Fibroblast of skin of left quadriceps (primary cell): Measurements from ENCODE around the gene AATK.
"Not testable (repeated sequence)": the region's sequence is repeated elsewhere in the genome, so short reads cannot be mapped to it uniquely, and the experiment has no call there.

Experiments
- DNase-seq, 2 experiments: peaks; one replicate each; pipeline ENCODE4 v3.0.0-alpha.2; 2013; ENCODE audit warnings: low read depth in 2 of 2

Gene AATK

DNA sequence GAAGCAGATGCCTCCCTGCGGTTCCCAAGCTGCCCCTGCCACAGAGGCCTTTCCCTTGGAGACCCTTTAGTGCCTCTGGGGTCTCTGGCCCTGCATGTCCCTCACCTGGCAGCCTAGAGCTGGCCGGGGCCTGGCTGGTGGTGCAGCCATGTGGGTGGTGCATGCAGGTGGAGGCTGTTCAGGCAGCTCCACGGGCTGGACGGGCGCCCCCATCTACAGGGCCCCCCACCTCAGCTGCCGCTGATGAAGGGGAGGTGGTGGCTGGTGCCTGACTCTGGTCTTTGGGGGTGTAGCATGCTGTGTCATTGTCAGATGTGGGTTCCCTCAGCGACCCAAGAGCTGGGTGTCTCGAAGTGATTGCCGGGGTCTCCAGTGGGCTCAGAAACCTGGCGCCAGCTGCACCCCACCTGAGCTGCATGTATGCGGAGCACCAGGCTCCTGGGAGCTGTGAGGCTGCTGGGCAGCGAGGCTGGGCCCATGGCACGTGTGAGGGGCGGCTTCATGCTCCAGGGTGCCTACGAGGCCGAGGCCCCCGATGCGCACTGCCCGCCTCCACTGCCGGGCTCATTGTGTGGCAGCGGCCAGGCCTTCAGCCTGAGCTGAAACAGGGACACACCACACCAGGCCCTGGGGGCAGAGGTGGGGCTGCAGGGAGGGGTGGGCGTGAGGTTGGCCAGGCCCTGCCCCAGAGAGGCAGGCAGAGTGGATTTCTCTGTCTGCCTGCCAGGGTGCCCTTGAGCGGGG, 74.1 kb downstream of the AATK start:
- DNase-seq = no peak

DNA sequence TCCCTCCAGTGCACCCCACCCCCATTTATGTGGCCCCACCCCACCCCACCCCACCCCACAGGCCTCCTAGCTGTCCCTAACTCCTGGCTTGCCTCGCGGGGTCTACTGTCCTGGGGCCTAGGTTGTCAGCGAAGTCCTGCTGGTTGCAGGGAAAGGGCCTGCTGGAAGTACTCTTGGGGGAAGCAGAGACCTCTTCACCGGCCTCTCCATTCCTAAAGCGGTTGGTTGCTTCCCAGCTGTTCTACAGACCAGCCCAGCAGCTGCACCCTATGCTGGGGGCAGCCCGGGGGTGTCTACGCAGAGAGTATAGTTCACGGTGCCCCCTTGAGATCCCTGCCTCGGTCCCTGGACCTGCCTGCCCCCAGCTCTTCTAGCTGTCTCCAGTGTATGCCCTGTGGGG, 74.9 kb downstream of the AATK start:
- no peak for DNase-seq

DNA sequence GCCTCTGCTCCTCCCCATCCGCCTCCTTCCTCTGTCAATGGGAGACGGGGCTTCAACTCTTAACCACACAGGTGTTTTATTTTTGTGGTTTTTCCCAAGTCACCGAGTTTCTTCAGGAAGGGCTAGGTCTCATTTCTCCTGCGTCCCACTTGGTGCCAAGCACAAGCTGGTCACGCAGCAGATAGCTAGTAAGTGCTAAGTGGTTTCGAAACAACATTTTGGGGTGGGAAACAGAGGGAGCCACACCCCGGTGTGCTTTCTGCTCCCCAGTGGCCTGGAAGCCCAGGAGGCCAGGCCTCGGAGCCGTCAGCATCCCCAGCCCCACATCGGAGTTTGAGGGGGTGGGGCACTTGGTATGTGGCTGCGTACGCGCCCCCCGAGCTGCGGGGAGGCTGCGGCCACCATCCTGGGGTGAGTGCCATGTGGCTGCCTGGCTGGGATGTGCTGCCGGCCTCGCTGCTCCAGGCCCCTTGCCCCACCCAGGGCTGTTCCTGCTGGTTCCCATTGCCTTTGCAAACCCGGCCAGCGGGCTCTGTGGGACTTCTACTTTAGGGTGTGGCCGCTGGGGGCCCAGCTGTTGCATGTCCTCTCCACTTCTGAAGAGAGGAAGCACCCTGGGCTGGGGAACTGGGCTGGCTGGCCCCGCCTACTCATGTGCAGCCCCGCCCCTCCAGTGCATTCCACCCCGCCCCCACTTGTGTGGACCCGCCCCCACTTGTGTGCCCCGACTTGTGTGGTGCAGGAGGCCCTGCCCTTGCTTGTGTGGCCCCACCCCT, 75.5 kb downstream of the AATK start:
- no peak for DNase-seq

GRCh38 chr17:81086789-81087551, 79.1 kb downstream of the AATK start:
- no peak for DNase-seq

GRCh38 chr17:81085420-81085911, 80.6 kb downstream of the AATK start:
- DNase-seq = no peak

DNA sequence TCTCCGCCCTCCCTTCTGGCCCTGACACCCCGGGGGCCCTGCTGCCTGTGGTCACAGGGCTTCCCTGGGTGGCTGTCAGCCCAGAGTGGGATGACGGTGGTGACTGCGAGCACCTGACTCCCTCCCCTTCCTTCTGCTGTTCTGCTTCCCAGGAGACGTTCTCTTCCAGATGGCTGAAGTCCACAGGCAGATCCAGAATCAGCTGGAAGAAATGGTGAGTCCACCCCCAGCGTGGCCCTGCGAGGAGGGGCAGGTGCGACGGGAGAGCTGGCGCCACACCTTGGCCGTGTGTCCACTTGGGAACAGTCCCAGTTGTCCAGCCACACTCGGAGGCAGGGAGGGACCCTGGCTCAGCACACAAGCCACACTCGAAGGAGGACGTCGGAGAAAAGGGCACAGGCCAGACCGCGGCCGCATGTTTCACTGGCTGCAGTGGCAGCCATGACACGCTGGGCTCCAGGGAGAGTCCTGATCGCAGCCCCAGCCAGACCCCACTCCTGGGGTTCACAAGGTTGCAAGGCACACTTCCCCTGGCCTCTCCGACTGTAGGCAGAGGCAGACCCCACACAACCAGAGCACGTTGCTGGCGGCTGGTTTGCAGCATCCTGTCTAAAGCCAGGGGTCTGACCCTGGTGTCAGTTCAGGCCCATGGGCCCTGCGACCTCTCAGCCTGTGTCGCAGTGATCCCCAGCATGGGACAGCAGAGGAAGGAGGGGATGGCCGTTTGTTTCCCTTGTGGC, 81.2 kb downstream of the AATK start:
- DNase-seq = no peak

GRCh38 chr17:81083125-81083765, 82.8 kb downstream of the AATK start:
- no peak for DNase-seq

DNA sequence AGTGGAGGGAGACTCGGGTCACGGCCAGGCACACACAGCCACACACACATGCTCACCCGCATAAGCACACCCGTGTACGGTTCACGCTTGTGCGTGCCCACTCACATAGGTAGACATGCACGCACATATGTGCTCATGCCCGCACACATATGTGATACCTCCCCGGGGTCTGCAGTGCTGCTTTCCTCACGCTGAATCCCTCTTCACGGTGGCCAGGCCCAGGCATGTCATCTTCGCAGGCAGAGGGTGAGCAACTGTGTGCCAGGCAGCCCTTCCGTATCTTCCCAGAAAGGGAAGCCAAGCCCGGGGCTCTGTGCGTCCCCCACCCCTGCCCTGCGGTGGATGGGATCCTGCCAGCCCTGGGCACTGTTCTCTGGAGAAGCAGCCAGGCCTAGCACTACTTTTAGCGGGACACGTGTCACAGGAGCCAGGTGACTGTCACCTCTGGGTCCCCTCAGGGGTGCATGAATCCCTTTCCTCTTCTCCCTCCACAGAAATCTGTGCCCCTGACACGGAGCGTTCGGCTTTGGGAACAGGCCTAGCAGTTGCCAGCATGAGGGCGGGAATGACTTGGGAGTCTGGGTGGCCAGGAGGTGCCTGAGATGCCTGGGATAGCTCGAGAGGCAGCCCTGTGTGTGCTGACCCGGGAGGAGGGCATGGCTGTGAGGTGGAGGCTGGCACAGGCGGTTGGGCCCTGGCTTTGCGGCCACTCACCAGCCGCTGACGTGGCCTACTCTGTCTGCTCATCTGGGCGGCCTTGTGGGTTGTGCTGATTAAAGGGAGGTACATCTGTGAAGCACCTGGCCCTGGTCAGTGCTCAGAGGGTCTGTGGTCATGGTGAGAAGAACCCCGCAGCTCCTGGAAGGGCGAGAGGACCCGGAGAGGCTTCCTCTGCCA, 83.6 kb downstream of the AATK start:
- no peak for DNase-seq

- DNase-seq = no peak
Measured at GRCh38 chr17:81081222-81082176, 84.5 kb downstream of the AATK start.

GRCh38 chr17:81080019-81080418, 86.0 kb downstream of the AATK start:
- no peak for DNase-seq

GRCh38 chr17:81078026-81078913, 87.8 kb downstream of the AATK start:
- DNase-seq = not testable (repeated sequence)

DNA sequence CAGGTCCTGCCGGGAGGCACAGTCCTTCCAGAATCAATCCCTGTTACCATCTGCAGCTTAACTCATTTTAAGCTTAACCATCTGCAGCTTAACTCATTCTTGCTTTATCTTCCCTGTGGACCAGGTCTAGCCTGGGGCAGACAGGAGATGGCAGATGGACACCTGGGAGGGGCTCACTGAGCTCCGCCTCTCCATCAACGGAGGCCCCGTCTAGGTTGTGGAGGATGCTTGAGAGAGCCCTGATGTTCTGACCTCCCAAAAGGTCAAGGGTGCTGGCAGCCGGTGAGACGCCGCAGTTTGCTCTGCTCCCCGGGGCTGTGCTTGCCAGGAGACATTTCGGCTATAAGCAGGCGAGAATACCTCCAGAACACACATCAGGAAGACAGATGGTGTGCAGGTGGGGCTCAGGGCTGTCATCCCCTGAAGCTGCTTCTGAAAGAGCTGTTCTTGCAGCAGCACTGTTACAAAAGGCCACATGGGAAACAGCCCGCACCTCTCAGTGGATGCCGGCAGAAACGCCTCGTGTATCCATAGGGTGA, 89.8 kb downstream of the AATK start:
- DNase-seq = no peak

- DNase-seq = no peak
Measured at GRCh38 chr17:81075307-81075706, 90.7 kb downstream of the AATK start.

DNA sequence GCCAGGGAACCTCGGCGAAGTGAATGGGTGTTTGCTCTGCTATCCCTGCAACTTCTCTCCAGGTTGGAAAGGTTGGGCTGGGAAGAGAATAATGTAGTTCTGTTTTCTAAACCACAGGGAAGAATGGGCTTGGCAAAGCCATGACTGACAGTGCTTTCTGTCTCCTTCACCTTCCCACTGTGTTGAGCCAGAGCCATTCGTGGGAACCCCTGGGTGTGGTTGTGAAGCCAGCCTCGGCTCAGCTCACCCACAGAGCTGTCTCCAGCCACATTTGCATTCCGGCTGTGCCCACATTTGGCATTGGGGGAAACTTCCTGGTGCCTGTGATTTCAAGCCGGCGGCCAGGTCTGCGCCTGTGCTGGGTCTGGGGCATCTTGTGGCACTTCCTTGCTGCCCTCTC, 91.1 kb downstream of the AATK start:
- DNase-seq = no peak

DNA sequence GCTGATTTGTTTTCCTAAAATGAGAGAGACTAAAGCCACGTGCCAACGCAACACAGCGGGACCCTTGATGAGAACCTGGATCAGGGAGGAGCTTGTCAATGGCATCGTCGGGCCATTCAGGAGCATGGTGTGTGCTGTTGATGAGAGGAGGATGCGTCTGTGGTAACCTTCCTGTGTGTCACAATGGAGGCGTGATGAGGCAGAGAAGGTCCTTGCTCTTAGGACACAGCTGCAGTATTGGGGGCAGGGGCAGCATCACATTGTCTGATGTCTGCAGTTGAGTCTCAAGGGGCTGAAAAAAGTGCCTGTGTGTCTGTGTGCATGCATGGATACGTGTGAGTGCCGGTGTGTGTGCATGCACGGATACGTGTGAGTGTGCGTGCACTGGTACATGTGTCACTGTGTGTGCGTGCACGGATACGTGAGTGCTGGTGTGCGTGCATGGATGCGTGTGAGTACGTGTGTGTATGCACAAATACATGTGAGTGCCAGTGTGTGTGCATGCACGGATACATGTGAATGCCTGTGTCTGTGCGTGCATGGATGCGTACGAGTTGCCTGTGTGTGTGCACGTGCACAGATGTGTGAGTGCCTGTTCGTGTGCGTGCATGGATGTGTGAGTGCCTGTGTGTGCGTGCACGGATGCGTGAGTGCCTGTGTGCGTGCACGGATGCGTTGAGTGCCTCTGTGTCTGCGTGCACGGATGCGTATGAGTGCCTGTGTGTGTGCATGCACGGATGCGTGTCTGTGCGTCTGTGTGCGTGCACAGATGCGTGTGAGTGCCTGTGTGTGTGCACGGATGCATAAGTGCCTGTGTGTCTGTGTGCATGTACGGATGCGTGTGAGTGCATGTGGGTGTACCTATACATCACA, 91.8 kb downstream of the AATK start:
- DNase-seq = no peak
